IMR-90 (cell line): Measurements from ENCODE around the gene S100A12. TPM values are rescaled to one million over a fixed set of nuclear protein-coding genes. Genes with fewer than 3 reads are reported as not detected.

ENCODE experiments used
- ATAC-seq: fragments of 200-7000 bp; cut with Tn5 transposase; 2 replicates; pipeline ENCODE4 v1.9.1; 2020; ENCODE audit warnings: low read depth, mild to moderate bottlenecking, moderate library complexity
- BruUV-seq: library from RNA; stranded (reverse); fragments of 400-500 nt; replicated peaks from 2 replicates; lab custom pipeline; 2021; lab: Mats Ljungman, UMichigan
- CTCF ChIA-PET: fragments of 300-600 bp; formaldehyde crosslinking; extraction: SDS; loops from one replicate; lab custom pipeline; 2021; ENCODE audit warnings: antibody characterized with exemption; lab: Yijun Ruan, JAX
- POLR2A ChIA-PET: fragments of 300-600 bp; sonication (Branson Sonifier 250); formaldehyde crosslinking; loops from one replicate; lab custom pipeline; 2022; ENCODE audit warnings: antibody characterized with exemption; ENCODE audit not compliant: unreplicated experiment; lab: Charles Lee
- DNase-seq: peaks from one replicate; pipeline ENCODE4 v3.0.0; 2013
- H2AFZ ChIP-seq: replicated peaks from 2 replicates; pipeline ENCODE3; 2013; ENCODE audit warnings: low read length, mild to moderate bottlenecking; ENCODE audit not compliant: poor library complexity
- H2AK5ac ChIP-seq: 2 replicates; pipeline ENCODE4 v1.6.1; 2013; ENCODE audit warnings: low read depth, low read length, inconsistent platforms
- H2AK9ac ChIP-seq: replicated peaks from 2 replicates; pipeline ENCODE3; 2013; ENCODE audit warnings: mild to moderate bottlenecking, low read depth, low read length, moderate library complexity; ENCODE audit not compliant: poor library complexity
- H2BK120ac ChIP-seq: 2 replicates; pipeline ENCODE4 v1.6.1; 2013; ENCODE audit warnings: low read depth, low read length, inconsistent platforms
- H2BK15ac ChIP-seq: 3 replicates; pipeline ENCODE4 v1.6.1; 2013; ENCODE audit warnings: low read depth, low read length, inconsistent platforms
- H2BK20ac ChIP-seq: 2 replicates; pipeline ENCODE4 v1.6.1; 2013; ENCODE audit warnings: low read depth, mild to moderate bottlenecking, inconsistent platforms, low read length, moderate library complexity
- H2BK5ac ChIP-seq: 2 replicates; pipeline ENCODE4 v1.6.1; 2013; ENCODE audit warnings: mild to moderate bottlenecking, low read depth, low read length, inconsistent platforms; ENCODE audit not compliant: poor library complexity, severe bottlenecking
- H3K14ac ChIP-seq: replicated peaks from 2 replicates; pipeline ENCODE4 v1.6.1; 2013; ENCODE audit warnings: low read depth, low read length, inconsistent platforms
- H3K18ac ChIP-seq: 2 replicates; pipeline ENCODE4 v1.6.1; 2013; ENCODE audit warnings: low read depth, low read length, control low read depth
- H3K23ac ChIP-seq: 2 replicates; pipeline ENCODE4 v1.6.1; 2013; ENCODE audit warnings: low read depth, low read length, inconsistent platforms
- H3K27ac ChIP-seq: 2 replicates; pipeline ENCODE4 v1.5.1; 2013; ENCODE audit warnings: mild to moderate bottlenecking, control low read depth, low read length; ENCODE audit not compliant: insufficient read depth
- H3K27me3 ChIP-seq: 2 replicates; pipeline ENCODE4 v1.6.1; 2013; ENCODE audit warnings: low read length; ENCODE audit not compliant: control insufficient read depth, insufficient read depth
- H3K36me3 ChIP-seq: 2 replicates; pipeline ENCODE4 v1.6.1; 2013; ENCODE audit warnings: low read length, mixed read lengths; ENCODE audit not compliant: control insufficient read depth, insufficient read depth
- H3K4ac ChIP-seq: 2 replicates; pipeline ENCODE4 v1.6.1; 2013; ENCODE audit warnings: low read depth, low read length, inconsistent platforms
- H3K4me1 ChIP-seq: 2 replicates; pipeline ENCODE4 v1.6.1; 2013; ENCODE audit warnings: low read length, mixed read lengths; ENCODE audit not compliant: control insufficient read depth, insufficient read depth
- H3K4me2 ChIP-seq: 2 replicates; pipeline ENCODE4 v1.6.1; 2013; ENCODE audit warnings: low read depth, mild to moderate bottlenecking, control low read depth, low read length, moderate library complexity
- H3K4me3 ChIP-seq: 2 replicates; pipeline ENCODE4 v1.5.1; 2013; ENCODE audit warnings: low read depth, mild to moderate bottlenecking, control low read depth, low read length, moderate library complexity; ENCODE audit not compliant: insufficient read depth
- H3K56ac ChIP-seq: 2 replicates; pipeline ENCODE4 v1.6.1; 2013; ENCODE audit warnings: low read length, inconsistent platforms; ENCODE audit not compliant: insufficient read depth; ENCODE audit errors: extremely low read depth
- H3K79me1 ChIP-seq, 2 experiments: 2 replicates each; pipeline ENCODE4 v1.6.1; 2013; ENCODE audit warnings: low read length in 2 of 2, inconsistent platforms in 1 of 2, low read depth in 1 of 2
- H3K9ac ChIP-seq: 2 replicates; pipeline ENCODE4 v1.6.1; 2013; ENCODE audit warnings: low read depth, low read length, control low read depth
- H3K9me1 ChIP-seq: 2 replicates; pipeline ENCODE4 v1.6.1; 2013; ENCODE audit warnings: low read length, inconsistent platforms; ENCODE audit not compliant: insufficient read depth
- H3K9me3 ChIP-seq: 2 replicates; pipeline ENCODE4 v1.6.1; 2013; ENCODE audit warnings: low read length; ENCODE audit not compliant: control insufficient read depth, insufficient read depth
- H4K20me1 ChIP-seq: 2 replicates; pipeline ENCODE4 v1.6.1; 2013; ENCODE audit warnings: low read length, inconsistent platforms; ENCODE audit not compliant: insufficient read depth
- H4K5ac ChIP-seq: 2 replicates; pipeline ENCODE4 v1.6.1; 2013; ENCODE audit warnings: mild to moderate bottlenecking, low read depth, low read length, control low read depth
- H4K8ac ChIP-seq, 2 experiments: 2 replicates each; pipeline ENCODE4 v1.6.1; 2013; ENCODE audit warnings: low read depth in 2 of 2, low read length in 2 of 2, control low read depth in 1 of 2, inconsistent platforms in 1 of 2
- H4K91ac ChIP-seq: 2 replicates; pipeline ENCODE4 v1.6.1; 2013; ENCODE audit warnings: low read depth, low read length, inconsistent platforms; ENCODE audit not compliant: insufficient read depth
- BHLHE40 ChIP-seq: fragments of 150-350 bp; IDR thresholded peaks from 2 replicates; pipeline ENCODE4 v1.6.1; 2016; ENCODE audit warnings: mild to moderate bottlenecking, low read depth, low read length
- CEBPB ChIP-seq: IDR thresholded peaks from 2 replicates; pipeline ENCODE4 v1.6.1; 2012; ENCODE audit warnings: low read depth, low read length, improper control_type of control experiment
- CHD1 ChIP-seq: IDR thresholded peaks from 2 replicates; pipeline ENCODE4 v1.6.1; 2012; ENCODE audit warnings: low read depth, low read length, improper control_type of control experiment
- ELK1 ChIP-seq: fragments of 150-350 bp; IDR thresholded peaks from 2 replicates; pipeline ENCODE4 v1.6.1; 2016; ENCODE audit warnings: low read depth, mild to moderate bottlenecking, low read length, moderate library complexity, borderline replicate concordance
- FOS ChIP-seq: fragments of 150-350 bp; IDR thresholded peaks from 2 replicates; pipeline ENCODE4 v1.6.1; 2016; ENCODE audit warnings: low read depth, low read length
- MAFK ChIP-seq: IDR thresholded peaks from 2 replicates; pipeline ENCODE4 v1.6.1; 2012; ENCODE audit warnings: low read depth, low read length, improper control_type of control experiment
- MAZ ChIP-seq: IDR thresholded peaks from 2 replicates; pipeline ENCODE4 v1.6.1; 2012; ENCODE audit warnings: low read depth, mild to moderate bottlenecking, low read length, improper control_type of control experiment, moderate library complexity, borderline replicate concordance
- MXI1 ChIP-seq: IDR thresholded peaks from 2 replicates; pipeline ENCODE4 v1.6.1; 2012; ENCODE audit warnings: low read depth, mild to moderate bottlenecking, low read length, moderate library complexity, borderline replicate concordance
- NFE2L2 ChIP-seq: fragments of 150-350 bp; IDR thresholded peaks from 2 replicates; pipeline ENCODE4 v1.6.1; 2016; ENCODE audit warnings: low read depth, mild to moderate bottlenecking, low read length
- POLR2A ChIP-seq: IDR thresholded peaks from 2 replicates; pipeline ENCODE4 v1.6.1; 2012; ENCODE audit warnings: mild to moderate bottlenecking, low read depth, low read length
- RCOR1 ChIP-seq: IDR thresholded peaks from 2 replicates; pipeline ENCODE4 v1.6.1; 2012; ENCODE audit warnings: mild to moderate bottlenecking, low read length, improper control_type of control experiment; ENCODE audit not compliant: insufficient replicate concordance
- RFX5 ChIP-seq: IDR thresholded peaks from 2 replicates; pipeline ENCODE4 v1.8.0; 2012; ENCODE audit warnings: low read depth, mild to moderate bottlenecking, low read length, moderate library complexity
- SMC3 ChIP-seq: fragments of 150-350 bp; IDR thresholded peaks from 2 replicates; pipeline ENCODE4 v1.6.1; 2016; ENCODE audit warnings: low read depth, mild to moderate bottlenecking, antibody characterized with exemption, low read length, moderate library complexity
- USF2 ChIP-seq: fragments of 150-350 bp; IDR thresholded peaks from 2 replicates; pipeline ENCODE4 v1.6.1; 2017; ENCODE audit warnings: mild to moderate bottlenecking, antibody characterized with exemption, low read length, low read depth
- WGBS, 2 experiments: methylation state at CpG; one replicate each; pipeline versions ENCODE4 v1.1.5 to v1.1.7; 2013; ENCODE audit warnings: missing lambda C conversion rate in 2 of 2; ENCODE audit not compliant: insufficient read length in 1 of 2; ENCODE audit errors: extremely low coverage in 2 of 2; 5-methylcytosine and 5-hydroxymethylcytosine counted together
- dilution Hi-C: fragments of 300-500 bp; cut with HindIII; formaldehyde crosslinking; loops from one replicate; pipeline ENCODE4 v1.14.3; 2018; ENCODE audit warnings: low sequenced_read_pairs; ENCODE audit not compliant: unreplicated experiment
- in situ Hi-C: fragments of 300-500 bp; cut with MboI; formaldehyde crosslinking; loops from 3 replicates; pipeline ENCODE4 v1.14.3; 2019; ENCODE audit warnings: low sequenced_read_pairs, inconsistent platforms, mixed read lengths
- intact Hi-C: fragments of 100-400 bp; cut with micrococcal nuclease; formaldehyde crosslinking; loops from 2 replicates; pipeline ENCODE4 v1.10.0; 2022
- polyA plus RNA-seq, 3 experiments: library from polyadenylated mRNA; depleted of rRNA; stranded (reverse); fragments of >200 nt; gene quantifications; 2 replicates each; pipeline ENCODE4 v1.2.3, GENCODE V29; 2012; ENCODE audit warnings: low replicate concordance in 1 of 3
- total RNA-seq: library from RNA; depleted of rRNA; stranded (reverse); fragments of >200 nt; gene quantifications from 2 replicates; pipeline ENCODE4 v1.2.3, GENCODE V29; 2012
- TF ChIP-seq, protein P1 (sequence below): conservative IDR thresholded peaks from 2 replicates; pipeline ENCODE4 v1.5.1; 2012; ENCODE audit warnings: mild to moderate bottlenecking, low read depth, low read length, improper control_type of control experiment

The S100A12 gene
- total and polyA plus RNA-seq, 2 of the 4 experiments (the other 2 are of a cell fraction): not detected

DNA sequence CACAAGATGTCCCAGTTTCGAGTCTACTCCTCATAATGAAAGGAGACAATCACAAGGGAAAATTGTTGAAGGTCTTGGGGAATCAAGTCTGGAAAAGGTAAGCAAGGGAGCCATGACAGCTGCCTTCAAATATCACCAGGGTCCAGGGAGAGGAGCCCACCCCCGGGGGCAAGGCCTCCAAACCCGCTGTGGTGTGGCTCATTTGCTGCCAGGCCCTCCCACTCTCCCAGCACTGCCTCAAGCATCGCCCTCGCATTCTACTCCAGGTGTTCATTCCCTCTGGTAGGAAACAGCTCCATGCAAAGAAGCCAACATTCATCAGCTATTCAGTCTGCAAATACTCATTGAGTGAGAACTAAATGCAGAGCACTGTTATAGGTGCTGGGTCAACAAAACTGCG lies 9.2 kb downstream of the S100A12 start:
- Histone ChIP-seq H2BK120ac (no peak overlapping the region), H2AK5ac (no peak overlapping the region), H2BK15ac (no peak overlapping the region), H4K91ac (no peak overlapping the region), H3K18ac (no peak overlapping the region), H3K23ac (no peak overlapping the region), H3K9ac (no peak overlapping the region), H2AK9ac (no peak overlapping the region), H3K4me3 (no peak overlapping the region), H2BK20ac (no peak overlapping the region), H3K36me3 (no peaks in the 10 kb centered on the region), H3K27me3 (peaks cover 6% of the 10 kb centered on the region), H3K4me2 (no peak overlapping the region), H2BK5ac (no peak overlapping the region), H3K79me1 (no peaks in the 10 kb centered on the region), H3K56ac (no peak overlapping the region), H3K4me1 (no peaks in the 10 kb centered on the region), H4K20me1 (no peaks in the 10 kb centered on the region), H3K9me3 (no peaks in the 10 kb centered on the region), H3K14ac (no peak overlapping the region), H4K5ac (no peak overlapping the region), H4K8ac (no peak overlapping the region), H3K27ac (no peak overlapping the region), H3K4ac (no peak overlapping the region), H2AFZ (no peak overlapping the region), H3K9me1 (no peaks in the 10 kb centered on the region)
- dilution Hi-C loops: no loop called here
- CTCF ChIA-PET: no interaction called here
- intact Hi-C loops: no loop called here
- in situ Hi-C loops: no loop called here
- WGBS, 2 experiments: no CpG with 5 or more reads among the region's 6 CpGs
- ATAC-seq (no peak), DNase-seq (no peak)
- POLR2A ChIA-PET: no interaction called here
- no TSS peak for BruUV-seq
- no peak for TF ChIP-seq CEBPB
- TF ChIP-seq USF2: no peak
- TF ChIP-seq RFX5: no peak
- TF ChIP-seq BHLHE40: no peak
- TF ChIP-seq, protein P1, sequence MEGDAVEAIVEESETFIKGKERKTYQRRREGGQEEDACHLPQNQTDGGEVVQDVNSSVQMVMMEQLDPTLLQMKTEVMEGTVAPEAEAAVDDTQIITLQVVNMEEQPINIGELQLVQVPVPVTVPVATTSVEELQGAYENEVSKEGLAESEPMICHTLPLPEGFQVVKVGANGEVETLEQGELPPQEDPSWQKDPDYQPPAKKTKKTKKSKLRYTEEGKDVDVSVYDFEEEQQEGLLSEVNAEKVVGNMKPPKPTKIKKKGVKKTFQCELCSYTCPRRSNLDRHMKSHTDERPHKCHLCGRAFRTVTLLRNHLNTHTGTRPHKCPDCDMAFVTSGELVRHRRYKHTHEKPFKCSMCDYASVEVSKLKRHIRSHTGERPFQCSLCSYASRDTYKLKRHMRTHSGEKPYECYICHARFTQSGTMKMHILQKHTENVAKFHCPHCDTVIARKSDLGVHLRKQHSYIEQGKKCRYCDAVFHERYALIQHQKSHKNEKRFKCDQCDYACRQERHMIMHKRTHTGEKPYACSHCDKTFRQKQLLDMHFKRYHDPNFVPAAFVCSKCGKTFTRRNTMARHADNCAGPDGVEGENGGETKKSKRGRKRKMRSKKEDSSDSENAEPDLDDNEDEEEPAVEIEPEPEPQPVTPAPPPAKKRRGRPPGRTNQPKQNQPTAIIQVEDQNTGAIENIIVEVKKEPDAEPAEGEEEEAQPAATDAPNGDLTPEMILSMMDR: no peak
- TF ChIP-seq ELK1: no peak
- TF ChIP-seq RCOR1: no peak
- TF ChIP-seq MAFK: no peak
- TF ChIP-seq POLR2A: no peak
- TF ChIP-seq CHD1: no peak
- TF ChIP-seq MXI1: no peak
- TF ChIP-seq SMC3: no peak
- no peak for TF ChIP-seq MAZ
- no peak for TF ChIP-seq FOS
- no peak for TF ChIP-seq NFE2L2
